Activated T-helper 17 cell treated with anti-CD3 and anti-CD28 coated beads, Interleukin-2, amount 50 U/mL, for 72 hours (primary cell): ENCODE results near the gene PARP11. TPM values are rescaled to one million over a fixed set of nuclear protein-coding genes. Genes with fewer than 3 reads are reported as not detected.

Experiments used
- ATAC-seq: fragments of 150-1000 bp; cut with Tn5 transposase; replicated peaks from 2 replicates; pipeline ENCODE4 v1.10.0; 2021; ENCODE audit warnings: mild to moderate bottlenecking, moderate library complexity
- H3K27ac Mint-ChIP-seq: one replicate; pipeline ENCODE4 v1.8.0; 2022; ENCODE audit warnings: mixed read lengths
- H3K27me3 Mint-ChIP-seq: one replicate; pipeline ENCODE4 v1.8.0; 2022; ENCODE audit warnings: mixed read lengths
- H3K36me3 Mint-ChIP-seq: one replicate; pipeline ENCODE4 v1.8.0; 2022; ENCODE audit warnings: low read depth, mild to moderate bottlenecking, mixed read lengths
- H3K4me1 Mint-ChIP-seq: one replicate; pipeline ENCODE4 v1.8.0; 2022; ENCODE audit warnings: mixed read lengths
- H3K4me3 Mint-ChIP-seq: one replicate; pipeline ENCODE4 v1.8.0; 2022; ENCODE audit warnings: mild to moderate bottlenecking, mixed read lengths
- H3K9me3 Mint-ChIP-seq: one replicate; pipeline ENCODE4 v1.8.0; 2022; ENCODE audit warnings: mixed read lengths
- total RNA-seq, 2 donors: library from RNA; stranded (reverse); gene quantifications; one replicate each; pipeline ENCODE4 v1.2.3, GENCODE V29; 2022

PARP11 gene
- total RNA-seq, 2 donors from 2014 or later: 17.4 to 18.6 TPM

- no peak overlapping the region for H3K27ac Mint-ChIP-seq
- peak; percentile 46 for ATAC-seq
- H3K27me3 Mint-ChIP-seq: no peaks in the 10 kb centered on the region
- no peaks in the 10 kb centered on the region for H3K4me1 Mint-ChIP-seq
- H3K36me3 Mint-ChIP-seq: peaks cover 68% of the 10 kb centered on the region
- no peak overlapping the region for H3K4me3 Mint-ChIP-seq
- H3K9me3 Mint-ChIP-seq: no peaks in the 10 kb centered on the region
Measured at GRCh38 chr12:3827301-3828000, 45.7 kb downstream of the PARP11 start.

GRCh38 chr12:3821441-3821840, 51.8 kb downstream of the PARP11 start:
- H3K4me3 Mint-ChIP-seq: no peak overlapping the region
- H3K27me3 Mint-ChIP-seq: no peaks in the 10 kb centered on the region
- no peaks in the 10 kb centered on the region for H3K9me3 Mint-ChIP-seq
- no peak overlapping the region for H3K27ac Mint-ChIP-seq
- H3K4me1 Mint-ChIP-seq: no peaks in the 10 kb centered on the region
- no peak for ATAC-seq
- peaks cover 39% of the 10 kb centered on the region for H3K36me3 Mint-ChIP-seq

GRCh38 chr12:3820122-3820521, 53.1 kb downstream of the PARP11 start:
- ATAC-seq: peak; percentile 94
- Mint-ChIP-seq H3K4me1 (no peaks in the 10 kb centered on the region), H3K36me3 (peaks cover 35% of the 10 kb centered on the region), H3K27me3 (no peaks in the 10 kb centered on the region), H3K4me3 (no peak overlapping the region), H3K9me3 (no peaks in the 10 kb centered on the region), H3K27ac (no peak overlapping the region)

- Mint-ChIP-seq H3K27ac (no peak overlapping the region), H3K4me3 (no peak overlapping the region), H3K9me3 (no peaks in the 10 kb centered on the region), H3K27me3 (no peaks in the 10 kb centered on the region), H3K4me1 (no peaks in the 10 kb centered on the region), H3K36me3 (peaks cover 44% of the 10 kb centered on the region)
- ATAC-seq: no peak
Measured at GRCh38 chr12:3816266-3816665, 56.9 kb downstream of the PARP11 start.

GRCh38 chr12:3815094-3815766, 58.0 kb downstream of the PARP11 start:
- no peaks in the 10 kb centered on the region for H3K27me3 Mint-ChIP-seq
- peaks cover 52% of the 10 kb centered on the region for H3K36me3 Mint-ChIP-seq
- ATAC-seq: no peak
- H3K4me3 Mint-ChIP-seq: no peak overlapping the region
- H3K4me1 Mint-ChIP-seq: peaks cover 3% of the 10 kb centered on the region
- H3K9me3 Mint-ChIP-seq: no peaks in the 10 kb centered on the region
- no peak overlapping the region for H3K27ac Mint-ChIP-seq

GRCh38 chr12:3810540-3810939, 62.7 kb downstream of the PARP11 start:
- Mint-ChIP-seq H3K4me1 (peaks cover 3% of the 10 kb centered on the region), H3K4me3 (no peak overlapping the region), H3K27me3 (no peaks in the 10 kb centered on the region), H3K27ac (peak overlapping the region; percentile 76), H3K9me3 (no peaks in the 10 kb centered on the region), H3K36me3 (peaks cover 43% of the 10 kb centered on the region)
- ATAC-seq: no peak

- H3K27me3 Mint-ChIP-seq: no peaks in the 10 kb centered on the region
- H3K36me3 Mint-ChIP-seq: peaks cover 38% of the 10 kb centered on the region
- H3K4me1 Mint-ChIP-seq: peaks cover 3% of the 10 kb centered on the region
- H3K27ac Mint-ChIP-seq: peak overlapping the region; percentile 76
- H3K9me3 Mint-ChIP-seq: no peaks in the 10 kb centered on the region
- ATAC-seq: no peak
- H3K4me3 Mint-ChIP-seq: no peak overlapping the region
Measured at GRCh38 chr12:3810016-3810370, 63.2 kb downstream of the PARP11 start.

- Mint-ChIP-seq H3K36me3 (peaks cover 38% of the 10 kb centered on the region), H3K4me3 (no peak overlapping the region), H3K9me3 (no peaks in the 10 kb centered on the region), H3K27ac (peak overlapping the region; percentile 76), H3K4me1 (peaks cover 3% of the 10 kb centered on the region), H3K27me3 (no peaks in the 10 kb centered on the region)
- no peak for ATAC-seq
Measured at GRCh38 chr12:3809357-3810015, 63.7 kb downstream of the PARP11 start.

- peak; percentile 61 for ATAC-seq
- no peaks in the 10 kb centered on the region for H3K4me1 Mint-ChIP-seq
- no peaks in the 10 kb centered on the region for H3K9me3 Mint-ChIP-seq
- peaks cover 11% of the 10 kb centered on the region for H3K36me3 Mint-ChIP-seq
- H3K27ac Mint-ChIP-seq: peak overlapping the region; percentile 38
- H3K4me3 Mint-ChIP-seq: no peak overlapping the region
- H3K27me3 Mint-ChIP-seq: no peaks in the 10 kb centered on the region
Measured at GRCh38 chr12:3805077-3805476, 68.1 kb downstream of the PARP11 start.

- Mint-ChIP-seq H3K27me3 (no peaks in the 10 kb centered on the region), H3K4me3 (no peak overlapping the region), H3K36me3 (peaks cover 14% of the 10 kb centered on the region), H3K9me3 (no peaks in the 10 kb centered on the region), H3K27ac (peak overlapping the region; percentile 29), H3K4me1 (no peaks in the 10 kb centered on the region)
- peak; percentile 78 for ATAC-seq
Measured at GRCh38 chr12:3803865-3804472, 69.2 kb downstream of the PARP11 start.

- no peak overlapping the region for H3K27ac Mint-ChIP-seq
- no peak overlapping the region for H3K4me3 Mint-ChIP-seq
- no peaks in the 10 kb centered on the region for H3K27me3 Mint-ChIP-seq
- no peak for ATAC-seq
- H3K9me3 Mint-ChIP-seq: no peaks in the 10 kb centered on the region
- H3K4me1 Mint-ChIP-seq: no peaks in the 10 kb centered on the region
- H3K36me3 Mint-ChIP-seq: peaks cover 25% of the 10 kb centered on the region
Measured at GRCh38 chr12:3802721-3803120, 70.5 kb downstream of the PARP11 start.

GRCh38 chr12:3797531-3798048, 75.6 kb downstream of the PARP11 start:
- H3K27ac Mint-ChIP-seq: no peak overlapping the region
- no peak for ATAC-seq
- H3K4me1 Mint-ChIP-seq: no peaks in the 10 kb centered on the region
- H3K4me3 Mint-ChIP-seq: no peak overlapping the region
- H3K27me3 Mint-ChIP-seq: no peaks in the 10 kb centered on the region
- no peaks in the 10 kb centered on the region for H3K9me3 Mint-ChIP-seq
- peaks cover 19% of the 10 kb centered on the region for H3K36me3 Mint-ChIP-seq

GRCh38 chr12:3795492-3796133, 77.6 kb downstream of the PARP11 start:
- H3K4me3 Mint-ChIP-seq: no peak overlapping the region
- H3K36me3 Mint-ChIP-seq: peaks cover 23% of the 10 kb centered on the region
- no peaks in the 10 kb centered on the region for H3K9me3 Mint-ChIP-seq
- no peaks in the 10 kb centered on the region for H3K27me3 Mint-ChIP-seq
- no peak overlapping the region for H3K27ac Mint-ChIP-seq
- no peaks in the 10 kb centered on the region for H3K4me1 Mint-ChIP-seq
- no peak for ATAC-seq

- ATAC-seq: no peak
- no peaks in the 10 kb centered on the region for H3K9me3 Mint-ChIP-seq
- H3K27me3 Mint-ChIP-seq: no peaks in the 10 kb centered on the region
- no peak overlapping the region for H3K4me3 Mint-ChIP-seq
- no peaks in the 10 kb centered on the region for H3K4me1 Mint-ChIP-seq
- H3K27ac Mint-ChIP-seq: no peak overlapping the region
- H3K36me3 Mint-ChIP-seq: peaks cover 23% of the 10 kb centered on the region
Measured at GRCh38 chr12:3795066-3795465, 78.1 kb downstream of the PARP11 start.
